Heart left ventricle (tissue), 16 donors: ENCODE results near the gene LAIR2. TPM values are rescaled to one million over a fixed set of nuclear protein-coding genes. Genes with fewer than 3 reads are reported as not detected.

Source experiments
- ATAC-seq, 4 donors: fragments of 200-7000 bp; cut with Tn5 transposase; one replicate each; pipeline ENCODE4 v1.9.1; 2020 to 2022; ENCODE audit warnings: moderate library complexity in 4 of 4, mild to moderate bottlenecking in 3 of 4, moderate number of reproducible peaks in 1 of 4
- DNase-seq, 5 donors: peaks; one replicate each; pipeline ENCODE4 v3.0.0-alpha.2; 2020
- H3K27ac ChIP-seq, 12 donors: fragments of 200-600 bp; sonication (generic) in 4 of 12; one replicate each; pipeline versions ENCODE4 v1.5.0 to v1.8.0; 2016 to 2022; ENCODE audit warnings: mild to moderate bottlenecking in 2 of 12
- H3K27me3 ChIP-seq, 9 donors: fragments of 200-600 bp; sonication (generic) in 2 of 9; one replicate each; pipeline versions ENCODE4 v1.5.1 to v1.8.0; 2016 to 2022; ENCODE audit warnings: mild to moderate bottlenecking in 3 of 9
- H3K36me3 ChIP-seq, 9 donors: fragments of 200-600 bp; sonication (generic) in 2 of 9; one replicate each; pipeline versions ENCODE4 v1.5.0 to v1.8.0; 2018 to 2022; ENCODE audit warnings: mild to moderate bottlenecking in 2 of 9
- H3K4me1 ChIP-seq, 12 donors: fragments of 200-600 bp; sonication (generic) in 4 of 12; one replicate each; pipeline versions ENCODE4 v1.5.0 to v1.8.0; 2016 to 2022; ENCODE audit warnings: mild to moderate bottlenecking in 3 of 12
- H3K4me3 ChIP-seq, 12 donors: fragments of 200-600 bp; sonication (generic) in 4 of 12; one replicate each; pipeline versions ENCODE4 v1.5.0 to v1.8.0; 2017 to 2022; ENCODE audit warnings: mild to moderate bottlenecking in 9 of 12, moderate library complexity in 4 of 12
- H3K9me3 ChIP-seq, 12 donors: fragments of 200-600 bp; sonication (generic) in 4 of 12; one replicate each; pipeline versions ENCODE4 v1.5.0 to v1.8.0; 2016 to 2022; ENCODE audit warnings: mild to moderate bottlenecking in 1 of 12
- POLR2A ChIP-seq, 2 donors: fragments of 450-650 bp; IDR thresholded peaks; one replicate each; pipeline ENCODE4 v1.6.1; 2017; ENCODE audit warnings: antibody characterized with exemption in 2 of 2, mild to moderate bottlenecking in 2 of 2, moderate library complexity in 2 of 2
- WGBS, 4 donors: extraction: QIAGEN DNeasy Blood & Tissue Kit in 2 of 4; methylation state at CpG; one replicate each; pipeline versions ENCODE4 v1.1.5 to v1.1.7; 2013 to 2018; 5-methylcytosine and 5-hydroxymethylcytosine counted together
- intact Hi-C, 10 donors: fragments of 100-400 bp; cut with DNase I; formaldehyde crosslinking; loops; one replicate each; pipeline versions ENCODE4 v1.11.1 to v1.14.2; 2022
- long read RNA-seq, 3 donors: library from polyadenylated mRNA; unstranded; transcript quantifications; one replicate each; pipeline ENCODE4 v2.0.0, GENCODE V29; 2020 to 2021
- polyA plus RNA-seq, 2 donors: library from polyadenylated mRNA; stranded (reverse); fragments of 200-250 nt; gene quantifications; one replicate each; pipeline ENCODE4 v1.2.3, GENCODE V29; 2013
- total RNA-seq, 9 donors: library from RNA; depleted of rRNA in 2 of 9; stranded (reverse); fragments of >200 nt in 2 of 9; fragmentation: NEBNext Ultra II Directional in 3 of 9; extraction: Animal tissue kit (Norgen Biotek cat#: 25700) in 3 of 9; gene quantifications; one replicate each; pipeline versions ENCODE4 v1.1.0 to v1.2.4, GENCODE V29; 2016 to 2023
- TF ChIP-seq, protein P1 (sequence below), 12 donors: fragments of 200-600 bp; sonication (generic) in 4 of 12; IDR thresholded peaks; one replicate each; pipeline versions ENCODE4 v1.5.0 to v1.8.0; 2018 to 2022; ENCODE audit warnings: antibody characterized with exemption in 12 of 12, mild to moderate bottlenecking in 5 of 12
- donor health status: ischemic (EF 13 %, LVEDD 7.1; RV severe dilation, severe dysfunction).
- donor health status: healthy with polysubstance abuse.
- donor health status: DM: no; HTN: yes; CAD: no.
- donor health status: DM: no; HTN: no; CAD: no.
- donor health status: ischemic (EF 25% LVEDD 6.9; RV normal size, moderate dysfunction).
- donor health status: ischemic (EF 25% LVEDD 5.7; RV mildly dilated, moderate dysfunction).
- donor health status: healthy.
- donor health status: DM: yes; HTN: yes; CAD: no.
- donor health status: ischemic (EF 35%, LVEDD 5.7; RV mildly dilated, moderate dysfunction).
- donor health status: nonischemic (EF 11% LVEDD 7.7; RV severe dilation, severe dysfunction).
- donor health status: DM: yes; HTN: yes; CAD: no.
- donor health status: PGD.
- donor health status: ischemic (EF 29% LVEDD 5.4; RV normal size, mild dysfunction).
- donor health status: nonischemic (EF 23%, LVEDD 6.1; RV moderate dilation, normal function).

The LAIR2 gene, protein sequence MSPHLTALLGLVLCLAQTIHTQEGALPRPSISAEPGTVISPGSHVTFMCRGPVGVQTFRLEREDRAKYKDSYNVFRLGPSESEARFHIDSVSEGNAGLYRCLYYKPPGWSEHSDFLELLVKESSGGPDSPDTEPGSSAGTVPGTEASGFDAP
- total RNA-seq (1 to 10 TPM in 1 of 9 donors, not detected in 8; 2.4 TPM), polyA plus RNA-seq (not detected)
- long read RNA-seq, donor 1: 0 reads
- long read RNA-seq, donor 2: 0 reads
- long read RNA-seq, donor 3: 0 reads

- Histone ChIP-seq H3K27me3 (peaks cover 0 to 31% (median 0%) of the 10 kb centered on the region in 9 donors), H3K4me1 (no peaks in the 10 kb centered on the region), H3K9me3 (no peaks in the 10 kb centered on the region), H3K4me3 (no peak within 1 kb of the TSS), H3K27ac (no peak within 1 kb of the TSS), H3K36me3 (no peaks in the 10 kb centered on the region)
- intact Hi-C loops: no loop called here
- no peak for TF ChIP-seq POLR2A (IDR thresholded peaks at IDR 0.05)
- TF ChIP-seq, protein P1, sequence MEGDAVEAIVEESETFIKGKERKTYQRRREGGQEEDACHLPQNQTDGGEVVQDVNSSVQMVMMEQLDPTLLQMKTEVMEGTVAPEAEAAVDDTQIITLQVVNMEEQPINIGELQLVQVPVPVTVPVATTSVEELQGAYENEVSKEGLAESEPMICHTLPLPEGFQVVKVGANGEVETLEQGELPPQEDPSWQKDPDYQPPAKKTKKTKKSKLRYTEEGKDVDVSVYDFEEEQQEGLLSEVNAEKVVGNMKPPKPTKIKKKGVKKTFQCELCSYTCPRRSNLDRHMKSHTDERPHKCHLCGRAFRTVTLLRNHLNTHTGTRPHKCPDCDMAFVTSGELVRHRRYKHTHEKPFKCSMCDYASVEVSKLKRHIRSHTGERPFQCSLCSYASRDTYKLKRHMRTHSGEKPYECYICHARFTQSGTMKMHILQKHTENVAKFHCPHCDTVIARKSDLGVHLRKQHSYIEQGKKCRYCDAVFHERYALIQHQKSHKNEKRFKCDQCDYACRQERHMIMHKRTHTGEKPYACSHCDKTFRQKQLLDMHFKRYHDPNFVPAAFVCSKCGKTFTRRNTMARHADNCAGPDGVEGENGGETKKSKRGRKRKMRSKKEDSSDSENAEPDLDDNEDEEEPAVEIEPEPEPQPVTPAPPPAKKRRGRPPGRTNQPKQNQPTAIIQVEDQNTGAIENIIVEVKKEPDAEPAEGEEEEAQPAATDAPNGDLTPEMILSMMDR (IDR thresholded peaks at IDR 0.05): no peak
- WGBS, 4 donors: 63 to 70% (median 66%) methylated on average over 13 to 14 of the region's 14 CpGs
- DNase-seq (no peak), ATAC-seq (no peak)
Measured at GRCh38 chr19:54502518-54503048, at the start of gene LAIR2. TSS of gene LAIR2 (plus strand) at chr19:54502831. CDS start at chr19:54502919, 88 bp downstream.

- intact Hi-C loops: no loop called here
- peaks cover 7 to 43% (median 22%) of the 10 kb centered on the region in 12 donors for H3K4me1 ChIP-seq
- 86 to 94% (median 91%) methylated on average over 18 to 31 of the region's 31 CpGs for WGBS, 4 donors
Measured at GRCh38 chr19:54453921-54454780, 48.5 kb upstream of the LAIR2 start.

GRCh38 chr19:54454781-54455675, 47.6 kb upstream of the LAIR2 start:
- TF ChIP-seq POLR2A (IDR thresholded peaks at IDR 0.05): no peak
- TF ChIP-seq, protein P1 (IDR thresholded peaks at IDR 0.05): no peak
- whole genome bisulfite sequencing, 4 donors: 89 to 93% (median 91%) methylated on average over 29 to 33 of the region's 33 CpGs
- Histone ChIP-seq H3K27me3 (no peaks in the 10 kb centered on the region), H3K27ac (no peak overlapping the region), H3K4me1 (peaks cover 7 to 45% (median 21%) of the 10 kb centered on the region in 12 donors), H3K36me3 (peaks cover 4 to 95% (median 90%) of the 10 kb centered on the region in 9 donors), H3K4me3 (no peak overlapping the region), H3K9me3 (no peaks in the 10 kb centered on the region)
- intact Hi-C loops: no loop called here
- ATAC-seq (no peak), DNase-seq (no peak)

More at GRCh38 chr19:54453921-54454780, 48.5 kb upstream of the LAIR2 start:
- no peaks in the 10 kb centered on the region for H3K27me3 ChIP-seq
- no peak for TF ChIP-seq POLR2A (IDR thresholded peaks at IDR 0.05)
- TF ChIP-seq, protein P1 (IDR thresholded peaks at IDR 0.05): no peak
- DNase-seq (no peak), ATAC-seq (no peak)
- no peak overlapping the region for H3K4me3 ChIP-seq
- H3K36me3 ChIP-seq: peaks cover 4 to 86% (median 82%) of the 10 kb centered on the region in 9 donors
- H3K9me3 ChIP-seq: no peaks in the 10 kb centered on the region
- no peak overlapping the region for H3K27ac ChIP-seq
